DND-41 (cell line): ENCODE measurements around the gene ADCY9.

Experiments used
- ATAC-seq: fragments of 200-7000 bp; cut with Tn5 transposase; 3 replicates; pipeline ENCODE4 v1.9.1; 2021; ENCODE audit warnings: low read depth; ENCODE audit not compliant: insufficient read depth
- DNase-seq: peaks from one replicate; pipeline ENCODE4 v3.0.0-alpha.2; 2020
- H2AFZ ChIP-seq: 2 replicates; pipeline ENCODE4 v1.6.0; 2012; ENCODE audit warnings: low read depth, low read length
- H3K27ac ChIP-seq: 2 replicates; pipeline ENCODE4 v1.5.1; 2012; ENCODE audit warnings: low read length, inconsistent platforms
- H3K27me3 ChIP-seq: fragments of 200-600 bp; sonication (generic); 2 replicates; pipeline ENCODE4 v1.6.0; 2012; ENCODE audit warnings: low read length, mild to moderate bottlenecking, inconsistent platforms; ENCODE audit not compliant: insufficient read depth, poor library complexity
- H3K36me3 ChIP-seq: 2 replicates; pipeline ENCODE4 v1.5.1; 2012; ENCODE audit warnings: low read length, inconsistent platforms; ENCODE audit not compliant: insufficient read depth
- H3K4me1 ChIP-seq: 2 replicates; pipeline ENCODE4 v1.5.1; 2012; ENCODE audit warnings: mild to moderate bottlenecking, low read length; ENCODE audit not compliant: insufficient read depth
- H3K4me2 ChIP-seq: 2 replicates; pipeline ENCODE4 v1.6.0; 2012; ENCODE audit warnings: mild to moderate bottlenecking, moderate library complexity, low read length, inconsistent platforms; ENCODE audit not compliant: insufficient read depth
- H3K4me3 ChIP-seq, 2 experiments: fragments of 200-600 bp in 1 of 2; shearing (Covaris generic) in 1 of 2; 2 replicates each; pipeline ENCODE4 v1.5.1; 2012 to 2016; ENCODE audit warnings: inconsistent platforms in 2 of 2, low read length in 2 of 2, mild to moderate bottlenecking in 2 of 2, low read depth in 1 of 2, moderate library complexity in 1 of 2
- H3K79me2 ChIP-seq: 2 replicates; pipeline ENCODE4 v1.6.0; 2012; ENCODE audit warnings: low read length, inconsistent platforms; ENCODE audit not compliant: insufficient read depth
- H3K9ac ChIP-seq: 2 replicates; pipeline ENCODE4 v1.6.0; 2012; ENCODE audit warnings: low read depth, mild to moderate bottlenecking, inconsistent platforms, low read length, moderate library complexity
- H3K9me3 ChIP-seq: 2 replicates; pipeline ENCODE4 v1.5.1; 2012; ENCODE audit warnings: low read length, moderate library complexity, mild to moderate bottlenecking, inconsistent platforms; ENCODE audit not compliant: insufficient read depth, severe bottlenecking
- H4K20me1 ChIP-seq: 2 replicates; pipeline ENCODE4 v1.6.0; 2012; ENCODE audit warnings: low read length; ENCODE audit not compliant: insufficient read depth
- CTCF ChIP-seq: IDR thresholded peaks from 2 replicates; pipeline ENCODE4 v1.5.1; 2012; ENCODE audit warnings: borderline replicate concordance, low read length, moderate library complexity, mild to moderate bottlenecking; ENCODE audit not compliant: poor library complexity, severe bottlenecking; ENCODE audit errors: extremely low read depth
- EZH2 ChIP-seq: IDR thresholded peaks from 3 replicates; pipeline ENCODE4 v1.6.1; 2012; ENCODE audit warnings: borderline replicate concordance, low read depth, mild to moderate bottlenecking, moderate library complexity, low read length, inconsistent platforms; ENCODE audit not compliant: severe bottlenecking

ADCY9 gene

DNA sequence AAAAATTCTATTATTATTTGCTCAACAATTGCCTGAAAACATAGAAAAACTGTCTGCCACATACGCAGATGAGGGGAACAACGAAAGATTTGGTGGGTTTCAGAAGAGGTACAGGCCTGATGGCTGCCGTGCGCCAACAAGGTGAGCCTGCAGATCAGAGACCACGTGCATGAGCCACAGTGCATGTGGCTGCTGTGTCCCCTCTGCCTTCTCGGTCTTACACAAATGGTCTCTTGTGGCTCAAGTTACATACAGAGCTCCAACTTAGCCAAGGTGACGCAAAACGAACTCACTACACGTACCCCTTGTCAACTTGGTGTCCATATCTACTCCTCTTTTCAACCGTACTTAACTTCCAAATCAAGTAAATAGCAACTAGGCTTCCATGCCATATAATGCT lies 82.3 kb downstream of the ADCY9 start:
- H3K36me3 ChIP-seq: no peaks in the 10 kb centered on the region
- no peak for DNase-seq
- no peak for ATAC-seq
- TF ChIP-seq CTCF: no peak
- TF ChIP-seq EZH2: no peak
- no peaks in the 10 kb centered on the region for H3K4me1 ChIP-seq
- H3K27me3 ChIP-seq: peaks cover 9% of the 10 kb centered on the region
- H3K79me2 ChIP-seq: no peaks in the 10 kb centered on the region
- no peak overlapping the region for H3K9ac ChIP-seq
- no peak overlapping the region for H3K4me2 ChIP-seq
- no peak overlapping the region for H3K27ac ChIP-seq
- no peaks in the 10 kb centered on the region for H4K20me1 ChIP-seq
- no peaks in the 10 kb centered on the region for H3K9me3 ChIP-seq
- no peak overlapping the region for H3K4me3 ChIP-seq
- H2AFZ ChIP-seq: no peak overlapping the region

GRCh38 chr16:4032768-4033167 lies 83.5 kb downstream of the ADCY9 start:
- Histone ChIP-seq H3K4me1 (no peaks in the 10 kb centered on the region), H3K9me3 (no peaks in the 10 kb centered on the region), H2AFZ (no peak overlapping the region), H3K4me2 (no peak overlapping the region), H3K27ac (no peak overlapping the region), H3K4me3 (no peak overlapping the region), H3K36me3 (no peaks in the 10 kb centered on the region), H3K27me3 (peaks cover 9% of the 10 kb centered on the region), H3K9ac (no peak overlapping the region), H3K79me2 (no peaks in the 10 kb centered on the region), H4K20me1 (no peaks in the 10 kb centered on the region)
- ATAC-seq (no peak), DNase-seq (no peak)
- TF ChIP-seq EZH2 (no peak), CTCF (no peak)

DNA sequence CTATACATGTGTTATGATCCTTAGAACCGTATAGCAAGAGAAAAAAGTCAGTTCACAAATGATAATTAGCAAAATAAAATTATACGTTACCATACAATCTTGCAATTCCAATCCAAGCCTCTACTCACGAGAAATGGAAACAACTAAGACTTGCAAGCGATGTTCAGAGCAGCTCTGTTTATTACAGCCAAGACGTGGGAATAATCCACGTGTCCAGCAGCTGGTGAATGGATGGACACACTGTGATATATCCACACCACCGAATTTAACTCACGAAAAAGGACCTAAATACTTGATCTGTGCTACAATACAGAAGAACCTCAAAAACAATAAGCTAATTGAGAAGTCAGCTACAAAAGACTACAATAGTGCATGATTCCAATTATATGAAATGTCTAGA lies 88.1 kb downstream of the ADCY9 start:
- Histone ChIP-seq H3K9ac (no peak overlapping the region), H3K36me3 (no peaks in the 10 kb centered on the region), H3K4me1 (no peaks in the 10 kb centered on the region), H3K9me3 (no peaks in the 10 kb centered on the region), H3K27me3 (peaks cover 1% of the 10 kb centered on the region), H4K20me1 (no peaks in the 10 kb centered on the region), H3K79me2 (no peaks in the 10 kb centered on the region), H3K27ac (no peak overlapping the region), H3K4me2 (no peak overlapping the region), H3K4me3 (no peak overlapping the region), H2AFZ (no peak overlapping the region)
- no peak for TF ChIP-seq CTCF
- TF ChIP-seq EZH2: no peak
- DNase-seq: no peak
- ATAC-seq: no peak

- no peak overlapping the region for H3K9ac ChIP-seq
- no peak for TF ChIP-seq EZH2
- no peak for TF ChIP-seq CTCF
- peaks cover 6% of the 10 kb centered on the region for H3K27me3 ChIP-seq
- H3K9me3 ChIP-seq: no peaks in the 10 kb centered on the region
- H3K4me2 ChIP-seq: no peak overlapping the region
- DNase-seq: no peak
- H3K27ac ChIP-seq: no peak overlapping the region
- H3K4me1 ChIP-seq: no peaks in the 10 kb centered on the region
- H3K79me2 ChIP-seq: no peaks in the 10 kb centered on the region
- no peak overlapping the region for H2AFZ ChIP-seq
- no peak overlapping the region for H3K4me3 ChIP-seq
- no peak for ATAC-seq
- H3K36me3 ChIP-seq: no peaks in the 10 kb centered on the region
- no peaks in the 10 kb centered on the region for H4K20me1 ChIP-seq
Measured at GRCh38 chr16:4026854-4027253, 89.4 kb downstream of the ADCY9 start.
